Transverse colon (tissue), 4 donors: Measurements from ENCODE around the gene AGR2. TPM values are rescaled to one million over a fixed set of nuclear protein-coding genes. Genes with fewer than 3 reads are reported as not detected.

Experiments
- DNase-seq: peaks from one replicate; pipeline ENCODE4 v3.0.0-alpha.2; 2019
- H3K27ac ChIP-seq, 4 donors: fragments of 200-600 bp; sonication (generic); 2 replicates each; pipeline ENCODE4 v1.5.1; 2016 to 2018; ENCODE audit warnings: inconsistent platforms in 4 of 4
- H3K27me3 ChIP-seq: fragments of 200-600 bp; sonication (generic); 2 replicates; pipeline ENCODE4 v1.5.1; 2017; ENCODE audit warnings: inconsistent platforms
- H3K36me3 ChIP-seq, 4 donors: fragments of 200-600 bp; sonication (generic); 2 replicates each; pipeline ENCODE4 v1.5.1; 2017 to 2019; ENCODE audit warnings: inconsistent platforms in 4 of 4
- H3K4me1 ChIP-seq, 4 donors: fragments of 200-600 bp; sonication (generic); 2 replicates each; pipeline ENCODE4 v1.5.1; 2017 to 2020; ENCODE audit warnings: inconsistent platforms in 4 of 4
- H3K4me3 ChIP-seq, 4 donors: fragments of 200-600 bp; sonication (generic); 1 replicate in 1 of 4; 2 replicates in 3 of 4; pipeline versions ENCODE4 v1.5.1 to v1.6.1; 2017 to 2019; ENCODE audit warnings: inconsistent platforms in 4 of 4
- H3K9me3 ChIP-seq, 2 donors: fragments of 200-600 bp; sonication (generic); 2 replicates each; pipeline ENCODE4 v1.5.1; 2017 to 2019; ENCODE audit warnings: inconsistent platforms in 2 of 2
- EP300 ChIP-seq: sonication (generic); formaldehyde crosslinking; IDR thresholded peaks from one replicate; pipeline ENCODE4 v1.6.1; 2017; ENCODE audit warnings: antibody characterized with exemption, low read depth
- POLR2A ChIP-seq: fragments of 450-650 bp; IDR thresholded peaks from one replicate; pipeline ENCODE4 v1.6.1; 2016; ENCODE audit warnings: antibody characterized with exemption, mild to moderate bottlenecking, moderate library complexity
- POLR2AphosphoS5 ChIP-seq, 3 donors: sonication (generic); formaldehyde crosslinking; IDR thresholded peaks; one replicate each; pipeline ENCODE4 v1.6.1; 2016; ENCODE audit warnings: antibody characterized with exemption in 3 of 3
- WGBS, 2 donors: methylation state at CpG; one replicate each; pipeline ENCODE4 v1.1.5; 2018; ENCODE audit warnings: low coverage in 1 of 2; 5-methylcytosine and 5-hydroxymethylcytosine counted together
- in situ Hi-C, 4 donors: fragments of 200-750 bp; cut with MboI; loops; one replicate each; pipeline versions ENCODE4 v1.15.0 to v1.15.1; 2017; ENCODE audit warnings: low sequenced_read_pairs in 3 of 4, low pct_ligation_motif_present in 1 of 4, low pct_unique_long_range_greater_than_20kb in 1 of 4
- intact Hi-C: fragments of 100-400 bp; cut with DNase I; formaldehyde crosslinking; loops from one replicate; pipeline ENCODE4 v1.15.1; 2023; ENCODE audit warnings: low total_unique reads
- total RNA-seq, 4 donors: library from RNA; depleted of rRNA; stranded (reverse); fragments of >200 nt; gene quantifications; one replicate each; pipeline ENCODE4 v1.1.0, GENCODE V29; 2016
- TF ChIP-seq, protein P1 (sequence below), 5 experiments: fragments of 200-600 bp in 3 of 5; fragments of 450-650 bp in 2 of 5; sonication (generic) in 3 of 5; IDR thresholded peaks; 1 replicate in 2 of 5; 2 replicates in 3 of 5; pipeline ENCODE4 v1.5.1; 2016 to 2017; ENCODE audit warnings: antibody characterized with exemption in 5 of 5, inconsistent platforms in 3 of 5, mild to moderate bottlenecking in 2 of 5, moderate library complexity in 1 of 5

AGR2 gene
- total RNA-seq, 4 donors from 2014 or later, result 32.9 to 297 (median 215) TPM

DNA sequence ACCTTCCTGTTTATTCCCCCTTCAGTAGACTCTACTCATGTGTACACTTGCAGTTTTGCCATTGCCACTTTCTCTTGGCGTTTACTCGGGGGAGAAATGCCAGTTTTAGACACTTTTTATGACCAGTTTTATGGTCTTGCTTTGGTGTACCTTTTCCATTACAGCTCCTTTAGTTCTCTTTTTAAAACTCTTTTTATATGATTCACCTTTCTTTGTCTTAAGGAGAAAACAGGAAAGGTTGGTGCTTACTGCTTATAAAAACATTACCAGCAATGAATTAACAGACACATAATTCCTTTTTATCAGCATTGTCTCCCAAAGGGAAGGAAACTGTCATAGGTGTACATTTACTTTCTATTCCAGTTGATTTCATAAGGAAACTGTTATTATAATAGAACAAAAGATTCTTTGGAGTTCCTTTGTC is 39.4 kb downstream of the AGR2 start:
- H3K27ac ChIP-seq, result peak overlapping the region; percentile 32 to 57 (median 48)
- no peak for DNase-seq
- in situ Hi-C loops (no loop called here), intact Hi-C loops (no loop called here)
- TF ChIP-seq POLR2AphosphoS5 (IDR thresholded peaks at IDR 0.05), result no peak
- no peaks in the 10 kb centered on the region for H3K9me3 ChIP-seq
- H3K4me1 ChIP-seq, result peaks cover 0 to 35% (median 9%) of the 10 kb centered on the region in 4 donors
- H3K36me3 ChIP-seq, result no peaks in the 10 kb centered on the region
- no peaks in the 10 kb centered on the region for H3K27me3 ChIP-seq
- H3K4me3 ChIP-seq, result no peak overlapping the region
- 41 to 49% methylated on average over 2 of the region's 2 CpGs for WGBS, 2 donors

DNA sequence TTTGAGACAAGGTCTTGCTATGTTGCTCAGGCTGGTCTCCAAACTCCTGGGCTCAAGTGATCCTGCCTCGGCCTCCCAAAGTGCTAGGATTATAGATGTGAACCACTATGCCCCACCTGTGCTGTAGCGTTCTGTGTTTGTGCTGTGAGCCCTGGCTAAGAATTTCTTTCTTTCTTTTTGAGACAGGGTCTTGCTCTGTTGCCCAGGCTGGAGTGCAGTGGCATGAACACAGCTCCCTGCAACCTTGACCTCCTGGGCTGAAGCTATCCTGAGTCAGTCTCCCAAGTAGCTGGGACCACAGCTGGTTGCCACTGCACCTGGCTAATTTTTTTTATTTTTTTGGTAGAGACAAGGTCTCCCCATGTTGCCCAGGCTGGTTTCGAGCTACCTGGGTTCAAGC is 39.9 kb downstream of the AGR2 start:
- Histone ChIP-seq H3K27ac (peak overlapping the region; percentile 32 to 57 (median 48)), H3K9me3 (no peaks in the 10 kb centered on the region), H3K4me1 (peaks cover 0 to 35% (median 9%) of the 10 kb centered on the region in 4 donors), H3K4me3 (no peak overlapping the region), H3K27me3 (no peaks in the 10 kb centered on the region), H3K36me3 (no peaks in the 10 kb centered on the region)
- 71 to 85% methylated on average over 3 of the region's 3 CpGs for WGBS, 2 donors
- DNase-seq, result no peak
- intact Hi-C loops, result loop anchor here (1.0 kb wide), 1 partner anchor 28 kb away; no protein-coding TSS in a partner anchor
- TF ChIP-seq POLR2AphosphoS5 (IDR thresholded peaks at IDR 0.05), result no peak
- TF ChIP-seq, protein P1, sequence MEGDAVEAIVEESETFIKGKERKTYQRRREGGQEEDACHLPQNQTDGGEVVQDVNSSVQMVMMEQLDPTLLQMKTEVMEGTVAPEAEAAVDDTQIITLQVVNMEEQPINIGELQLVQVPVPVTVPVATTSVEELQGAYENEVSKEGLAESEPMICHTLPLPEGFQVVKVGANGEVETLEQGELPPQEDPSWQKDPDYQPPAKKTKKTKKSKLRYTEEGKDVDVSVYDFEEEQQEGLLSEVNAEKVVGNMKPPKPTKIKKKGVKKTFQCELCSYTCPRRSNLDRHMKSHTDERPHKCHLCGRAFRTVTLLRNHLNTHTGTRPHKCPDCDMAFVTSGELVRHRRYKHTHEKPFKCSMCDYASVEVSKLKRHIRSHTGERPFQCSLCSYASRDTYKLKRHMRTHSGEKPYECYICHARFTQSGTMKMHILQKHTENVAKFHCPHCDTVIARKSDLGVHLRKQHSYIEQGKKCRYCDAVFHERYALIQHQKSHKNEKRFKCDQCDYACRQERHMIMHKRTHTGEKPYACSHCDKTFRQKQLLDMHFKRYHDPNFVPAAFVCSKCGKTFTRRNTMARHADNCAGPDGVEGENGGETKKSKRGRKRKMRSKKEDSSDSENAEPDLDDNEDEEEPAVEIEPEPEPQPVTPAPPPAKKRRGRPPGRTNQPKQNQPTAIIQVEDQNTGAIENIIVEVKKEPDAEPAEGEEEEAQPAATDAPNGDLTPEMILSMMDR (IDR thresholded peaks at IDR 0.05), result no peak
- in situ Hi-C loops, result no loop called here

DNA sequence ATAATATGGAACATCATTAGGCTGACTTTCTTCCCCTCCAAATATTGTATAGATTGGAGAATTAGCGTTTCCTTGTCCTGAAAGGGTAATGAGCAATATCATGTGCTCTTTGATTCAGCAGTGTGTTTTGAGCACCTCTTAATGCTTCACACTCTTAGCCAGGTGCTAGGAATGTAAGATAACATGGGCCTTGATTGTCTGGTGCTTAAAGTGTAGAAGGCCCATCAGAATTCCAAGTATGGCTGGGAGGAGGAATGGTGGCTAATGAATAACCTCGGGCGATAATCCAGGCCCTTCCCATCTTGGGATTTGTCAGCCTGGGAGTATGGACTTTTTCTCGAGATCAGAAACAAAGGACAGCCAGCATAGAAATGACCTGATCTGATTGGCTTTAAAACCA is 42.6 kb downstream of the AGR2 start:
- H3K27ac ChIP-seq, result peak overlapping the region in 1 of 4 donors; percentile 43
- intact Hi-C loops, result no loop called here

DNA sequence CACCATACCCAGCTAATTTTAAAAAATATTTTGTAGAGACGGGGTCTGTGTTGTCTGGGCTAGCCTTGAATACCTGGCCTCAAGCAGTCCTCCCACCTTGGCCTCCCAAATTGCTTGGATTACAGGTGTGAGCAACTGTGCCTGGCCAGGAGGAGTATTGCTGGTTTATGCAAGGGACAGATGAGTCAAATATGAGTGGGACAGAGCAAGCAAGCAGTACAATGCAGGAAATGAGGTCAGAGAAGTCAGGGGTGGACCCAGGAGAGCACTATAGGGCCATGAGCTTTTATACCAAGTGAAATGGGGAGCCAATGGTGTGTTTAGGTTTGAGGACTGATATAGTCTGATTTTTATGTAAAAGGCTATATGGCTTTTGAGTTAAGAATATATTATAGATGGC is 45.0 kb downstream of the AGR2 start:
- Histone ChIP-seq H3K9me3 (no peaks in the 10 kb centered on the region), H3K36me3 (no peaks in the 10 kb centered on the region), H3K4me3 (no peak overlapping the region), H3K27ac (no peak overlapping the region), H3K4me1 (peaks cover 0 to 24% (median 6%) of the 10 kb centered on the region in 4 donors), H3K27me3 (no peaks in the 10 kb centered on the region)
- 100% methylated on average over 1 of the region's 1 CpG; no CpG with 5 or more reads in 1 of the 2 donors for WGBS, 2 donors
- DNase-seq, result no peak
- in situ Hi-C loops, result no loop called here
- intact Hi-C loops, result no loop called here
- TF ChIP-seq, protein P1 (IDR thresholded peaks at IDR 0.05), result no peak
- TF ChIP-seq POLR2A (no peak), EP300 (no peak), POLR2AphosphoS5 (IDR thresholded peaks at IDR 0.05) (no peak)

More for the DNA sequence above, 42.6 kb downstream of the AGR2 start:
- Histone ChIP-seq H3K36me3 (no peaks in the 10 kb centered on the region), H3K4me1 (peaks cover 0 to 35% (median 9%) of the 10 kb centered on the region in 4 donors), H3K27me3 (no peaks in the 10 kb centered on the region), H3K9me3 (no peaks in the 10 kb centered on the region), H3K4me3 (no peak overlapping the region)
- in situ Hi-C loops, result no loop called here
- DNase-seq, result no peak
- WGBS, 2 donors, result 71 to 85% methylated on average over 4 of the region's 4 CpGs
- no peak for TF ChIP-seq EP300

DNA sequence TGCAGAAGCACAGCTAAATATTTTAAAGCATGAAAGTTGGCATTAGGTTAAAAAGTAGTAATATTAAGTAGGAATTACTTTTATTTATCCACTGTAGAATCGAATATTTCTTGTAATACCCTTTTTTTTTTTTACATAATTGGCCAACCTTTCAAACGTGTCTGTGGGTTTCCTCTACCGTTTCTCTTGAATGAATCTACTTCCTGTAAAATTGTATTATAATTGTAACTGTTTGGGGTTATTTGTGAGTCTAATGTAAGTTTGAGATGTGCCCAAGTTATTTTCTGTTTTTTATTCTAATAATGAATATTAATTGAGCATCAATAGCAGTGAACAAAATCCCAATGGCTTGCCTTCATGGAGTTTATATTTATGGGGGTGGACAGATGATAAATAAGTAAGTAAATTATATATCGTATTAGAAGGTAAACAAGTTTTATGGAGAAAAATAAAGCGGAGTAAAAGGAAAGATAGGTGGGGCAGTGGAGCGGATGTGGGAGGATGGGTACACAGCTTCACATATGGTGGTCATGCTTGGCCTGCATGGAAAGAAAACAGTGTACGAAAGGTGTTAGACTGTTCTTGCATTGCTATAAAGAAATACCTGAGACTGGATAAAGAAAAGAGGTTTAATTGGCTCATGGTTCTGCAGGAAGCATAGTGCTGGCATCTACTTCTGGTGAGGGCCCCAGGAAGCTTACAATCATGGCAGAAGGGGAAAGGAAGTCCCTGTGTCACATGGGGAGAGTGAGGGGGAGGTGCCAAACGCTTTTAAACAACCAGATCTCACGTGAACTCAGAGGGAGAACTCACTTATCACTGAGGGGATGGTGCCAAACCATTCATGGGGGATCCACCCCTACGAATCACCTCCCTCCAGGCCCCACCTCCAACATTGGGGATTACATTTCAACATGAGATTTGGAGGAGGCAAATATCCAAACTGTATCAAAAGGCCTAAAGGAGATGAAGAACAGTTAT is 45.9 kb downstream of the AGR2 start:
- DNase-seq, result no peak
- 74 to 77% methylated on average over 7 to 10 of the region's 10 CpGs for WGBS, 2 donors
- no peaks in the 10 kb centered on the region for H3K27me3 ChIP-seq
- no peaks in the 10 kb centered on the region for H3K9me3 ChIP-seq
- no peak overlapping the region for H3K4me3 ChIP-seq
- in situ Hi-C loops (no loop called here), intact Hi-C loops (no loop called here)
- TF ChIP-seq, protein P1 (IDR thresholded peaks at IDR 0.05), result no peak
- no peaks in the 10 kb centered on the region for H3K36me3 ChIP-seq
- no peak overlapping the region for H3K27ac ChIP-seq
- H3K4me1 ChIP-seq, result peaks cover 0 to 23% (median 6%) of the 10 kb centered on the region in 4 donors
